ENCODE measurements around the gene MAGEF1. TPM values are rescaled to one million over a fixed set of nuclear protein-coding genes. Genes with fewer than 3 reads are reported as not detected.

Gene MAGEF1
- total and polyA plus RNA-seq, 9 of the 15 experiments (the other 6 are each of a cell fraction or from before 2014, with no cell fraction given), result 1.5 to 39.1 (median 19.8) TPM

DNA sequence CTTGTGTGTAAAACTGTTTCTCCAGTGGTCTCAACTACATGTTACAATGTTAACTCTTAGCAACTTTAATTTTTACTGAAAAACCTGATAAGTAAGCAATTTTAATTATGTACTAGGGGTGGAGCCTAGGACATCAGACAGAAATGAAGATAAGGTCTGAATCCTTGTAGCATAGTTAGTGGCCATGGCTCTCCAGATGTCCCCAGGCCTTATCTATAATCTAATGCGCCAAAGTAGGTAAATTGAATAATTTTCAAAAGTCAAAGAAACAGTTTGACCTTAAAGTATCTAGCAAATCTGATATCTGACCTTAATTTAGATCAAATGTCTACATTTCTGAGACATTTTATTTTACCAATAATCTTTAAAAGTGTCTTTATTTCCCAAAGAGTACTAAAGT, 8.2 kb downstream of the MAGEF1 start:
- DNase-seq (ENCODE audit: extremely low read depth in 1 of 4, low spot score in 3 of 4), result no peak
- no peaks in the 10 kb centered on the region for H3K9me3 ChIP-seq (replicated peaks; ENCODE audit: control insufficient read depth, insufficient read depth, low read depth, low read length)
- intact Hi-C loops (cut with micrococcal nuclease), result no loop called here
- TF ChIP-seq ZFP1 (CRISPR knock-in tag; IDR thresholded peaks at IDR 0.05) (no peak), SIRT6 (IDR thresholded peaks at IDR 0.05; ENCODE audit: low read depth, low read length) (no peak), HCFC1 (IDR thresholded peaks at IDR 0.05; ENCODE audit: low read depth, low read length) (no peak), POLR2A (conservative IDR thresholded peaks at IDR 0.05) (no peak), TBP (optimal IDR thresholded peaks at IDR 0.05; ENCODE audit: low read depth, low read length) (no peak), SIN3B (IDR thresholded peaks at IDR 0.05; ENCODE audit: low read depth) (no peak)
- TF ChIP-seq, protein P1, sequence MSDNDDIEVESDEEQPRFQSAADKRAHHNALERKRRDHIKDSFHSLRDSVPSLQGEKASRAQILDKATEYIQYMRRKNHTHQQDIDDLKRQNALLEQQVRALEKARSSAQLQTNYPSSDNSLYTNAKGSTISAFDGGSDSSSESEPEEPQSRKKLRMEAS (CRISPR knock-in tag; IDR thresholded peaks at IDR 0.05), result no peak
- TF ChIP-seq, protein P2, sequence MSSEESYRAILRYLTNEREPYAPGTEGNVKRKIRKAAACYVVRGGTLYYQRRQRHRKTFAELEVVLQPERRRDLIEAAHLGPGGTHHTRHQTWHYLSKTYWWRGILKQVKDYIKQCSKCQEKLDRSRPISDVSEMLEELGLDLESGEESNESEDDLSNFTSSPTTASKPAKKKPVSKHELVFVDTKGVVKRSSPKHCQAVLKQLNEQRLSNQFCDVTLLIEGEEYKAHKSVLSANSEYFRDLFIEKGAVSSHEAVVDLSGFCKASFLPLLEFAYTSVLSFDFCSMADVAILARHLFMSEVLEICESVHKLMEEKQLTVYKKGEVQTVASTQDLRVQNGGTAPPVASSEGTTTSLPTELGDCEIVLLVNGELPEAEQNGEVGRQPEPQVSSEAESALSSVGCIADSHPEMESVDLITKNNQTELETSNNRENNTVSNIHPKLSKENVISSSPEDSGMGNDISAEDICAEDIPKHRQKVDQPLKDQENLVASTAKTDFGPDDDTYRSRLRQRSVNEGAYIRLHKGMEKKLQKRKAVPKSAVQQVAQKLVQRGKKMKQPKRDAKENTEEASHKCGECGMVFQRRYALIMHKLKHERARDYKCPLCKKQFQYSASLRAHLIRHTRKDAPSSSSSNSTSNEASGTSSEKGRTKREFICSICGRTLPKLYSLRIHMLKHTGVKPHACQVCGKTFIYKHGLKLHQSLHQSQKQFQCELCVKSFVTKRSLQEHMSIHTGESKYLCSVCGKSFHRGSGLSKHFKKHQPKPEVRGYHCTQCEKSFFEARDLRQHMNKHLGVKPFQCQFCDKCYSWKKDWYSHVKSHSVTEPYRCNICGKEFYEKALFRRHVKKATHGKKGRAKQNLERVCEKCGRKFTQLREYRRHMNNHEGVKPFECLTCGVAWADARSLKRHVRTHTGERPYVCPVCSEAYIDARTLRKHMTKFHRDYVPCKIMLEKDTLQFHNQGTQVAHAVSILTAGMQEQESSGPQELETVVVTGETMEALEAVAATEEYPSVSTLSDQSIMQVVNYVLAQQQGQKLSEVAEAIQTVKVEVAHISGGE (CRISPR knock-in tag; IDR thresholded peaks at IDR 0.05), result no peak
- TF ChIP-seq, protein P3, sequence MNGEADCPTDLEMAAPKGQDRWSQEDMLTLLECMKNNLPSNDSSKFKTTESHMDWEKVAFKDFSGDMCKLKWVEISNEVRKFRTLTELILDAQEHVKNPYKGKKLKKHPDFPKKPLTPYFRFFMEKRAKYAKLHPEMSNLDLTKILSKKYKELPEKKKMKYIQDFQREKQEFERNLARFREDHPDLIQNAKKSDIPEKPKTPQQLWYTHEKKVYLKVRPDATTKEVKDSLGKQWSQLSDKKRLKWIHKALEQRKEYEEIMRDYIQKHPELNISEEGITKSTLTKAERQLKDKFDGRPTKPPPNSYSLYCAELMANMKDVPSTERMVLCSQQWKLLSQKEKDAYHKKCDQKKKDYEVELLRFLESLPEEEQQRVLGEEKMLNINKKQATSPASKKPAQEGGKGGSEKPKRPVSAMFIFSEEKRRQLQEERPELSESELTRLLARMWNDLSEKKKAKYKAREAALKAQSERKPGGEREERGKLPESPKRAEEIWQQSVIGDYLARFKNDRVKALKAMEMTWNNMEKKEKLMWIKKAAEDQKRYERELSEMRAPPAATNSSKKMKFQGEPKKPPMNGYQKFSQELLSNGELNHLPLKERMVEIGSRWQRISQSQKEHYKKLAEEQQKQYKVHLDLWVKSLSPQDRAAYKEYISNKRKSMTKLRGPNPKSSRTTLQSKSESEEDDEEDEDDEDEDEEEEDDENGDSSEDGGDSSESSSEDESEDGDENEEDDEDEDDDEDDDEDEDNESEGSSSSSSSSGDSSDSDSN (IDR thresholded peaks at IDR 0.05; ENCODE audit: borderline replicate concordance in 1 of 2, low read depth in 2 of 2, low read length in 2 of 2), result no peak
- H4K20me1 ChIP-seq (replicated peaks; ENCODE audit: control insufficient read depth, insufficient read depth, low read length), result no peaks in the 10 kb centered on the region; the same call in 1 of the 2 replicates
- H3K27me3 ChIP-seq (ENCODE audit: control insufficient read depth in 2 of 2, insufficient read depth in 2 of 2, low read length in 2 of 2), result peaks cover 2 to 4% of the 10 kb centered on the region in 2 experiments; a peak in 4 of 5 replicates
- CTCF ChIA-PET (ENCODE audit: low intra/inter-chr PET ratio), result no interaction called here
- H2AFZ ChIP-seq (ENCODE audit: low read depth, low read length), result no peak overlapping the region
- no peak for ATAC-seq
- no TSS peak for BruUV-seq (replicated peaks)
- no peaks in the 10 kb centered on the region for H3K36me3 ChIP-seq (ENCODE audit: control insufficient read depth, insufficient read depth, low read length)
- 21% methylated on average over 1 of the region's 1 CpG for WGBS (ENCODE audit: insufficient coverage, low coverage, missing lambda C conversion rate)
- POLR2A ChIA-PET, result no interaction called here
- FAIRE-seq, result no peak
- no peaks in the 10 kb centered on the region for H3K9me1 ChIP-seq (ENCODE audit: control insufficient read depth, insufficient read depth, low read length)
- H3K27ac ChIP-seq (ENCODE audit: extremely low read depth, low read depth, low read length), result no peak overlapping the region
- no peak overlapping the region for H3K4me3 ChIP-seq
- no peak overlapping the region for H3K9ac ChIP-seq (ENCODE audit: insufficient read depth in 1 of 2, low read depth in 2 of 2, low read length in 2 of 2)
- no peak overlapping the region for H3K4me2 ChIP-seq (ENCODE audit: insufficient read depth, low read length)
- no peaks in the 10 kb centered on the region for H3K79me2 ChIP-seq (ENCODE audit: control insufficient read depth, insufficient read depth, low read length)
- no peaks in the 10 kb centered on the region for H3K4me1 ChIP-seq (replicated peaks in 1 of 2; ENCODE audit: control insufficient read depth in 2 of 2, insufficient read depth in 2 of 2, low read length in 2 of 2)
- in situ Hi-C loops (cut with MboI), result no loop called here
